Upper lobe of left lung (tissue), 6 donors: ENCODE data around the gene ZFR. TPM values are rescaled to one million over a fixed set of nuclear protein-coding genes. Genes with fewer than 3 reads are reported as not detected.

Source experiments
- ATAC-seq, 2 donors: fragments of 200-7000 bp; cut with Tn5 transposase; one replicate each; pipeline ENCODE4 v1.9.1; 2022; ENCODE audit warnings: mild to moderate bottlenecking in 2 of 2, moderate library complexity in 2 of 2; ENCODE audit not compliant: low FRiP score in 2 of 2
- DNase-seq, 2 donors: peaks; one replicate each; pipeline ENCODE4 v3.0.0-alpha.2; 2019 to 2020
- H3K27ac ChIP-seq, 4 donors: fragments of 200-600 bp; sonication (generic); one replicate each; pipeline ENCODE4 v1.5.1; 2016 to 2019
- H3K27me3 ChIP-seq, 4 donors: fragments of 200-600 bp; sonication (generic); one replicate each; pipeline ENCODE4 v1.5.1; 2017 to 2019
- H3K36me3 ChIP-seq, 4 donors: fragments of 200-600 bp; sonication (generic); one replicate each; pipeline ENCODE4 v1.5.1; 2016 to 2019
- H3K4me1 ChIP-seq, 4 donors: fragments of 200-600 bp; sonication (generic); one replicate each; pipeline ENCODE4 v1.5.1; 2018 to 2019
- H3K4me3 ChIP-seq, 4 donors: fragments of 200-600 bp; sonication (generic); one replicate each; pipeline ENCODE4 v1.5.1; 2017 to 2019; ENCODE audit warnings: mild to moderate bottlenecking in 2 of 4, moderate library complexity in 1 of 4
- H3K9me3 ChIP-seq, 4 donors: fragments of 200-600 bp; sonication (generic); one replicate each; pipeline ENCODE4 v1.5.1; 2018 to 2019
- CTCF ChIP-seq, 6 experiments: fragments of 450-650 bp in 4 of 6; fragments of 200-600 bp in 2 of 6; sonication (generic) in 2 of 6; IDR thresholded peaks; one replicate each; pipeline ENCODE4 v1.5.1; 2016 to 2019; ENCODE audit warnings: antibody characterized with exemption in 6 of 6
- EP300 ChIP-seq, 4 donors: sonication (generic); formaldehyde crosslinking; IDR thresholded peaks; one replicate each; pipeline ENCODE4 v1.5.1; 2017; ENCODE audit warnings: antibody characterized with exemption in 4 of 4, control low read depth in 2 of 4
- POLR2A ChIP-seq, 4 donors: fragments of 450-650 bp; IDR thresholded peaks; one replicate each; pipeline ENCODE4 v1.5.1; 2016 to 2017; ENCODE audit warnings: antibody characterized with exemption in 4 of 4, mild to moderate bottlenecking in 2 of 4
- POLR2AphosphoS5 ChIP-seq, 2 donors: sonication (generic); formaldehyde crosslinking; IDR thresholded peaks; one replicate each; pipeline ENCODE4 v1.5.1; 2017; ENCODE audit warnings: antibody characterized with exemption in 2 of 2
- WGBS, 2 donors: methylation state at CpG; one replicate each; pipeline ENCODE4 v1.1.5; 2017 to 2018; 5-methylcytosine and 5-hydroxymethylcytosine counted together
- total RNA-seq, 6 donors: library from RNA; depleted of rRNA in 4 of 6; stranded (reverse); fragments of >200 nt in 4 of 6; gene quantifications; one replicate each; pipeline versions ENCODE4 v1.1.0 to v1.2.1, GENCODE V29; 2016 to 2021
- donor health status: DM: no; HTN: no; CAD: no; lungs with moderate emphysema.
- donor health status: DM: no; HTN: yes; CAD: no; lungs with severe emphysema.

The ZFR gene
- total RNA-seq, 6 donors from 2014 or later: 33.8 to 85.1 (median 50.2) TPM

GRCh38 chr5:32428426-32428825, 16.1 kb downstream of the ZFR start:
- Histone ChIP-seq H3K27me3 (no peaks in the 10 kb centered on the region), H3K4me3 (no peak overlapping the region), H3K9me3 (peaks cover 0 to 8% (median 5%) of the 10 kb centered on the region in 4 donors), H3K36me3 (peaks cover 0 to 8% (median 0%) of the 10 kb centered on the region in 4 donors), H3K27ac (no peak overlapping the region), H3K4me1 (peaks cover 0 to 8% (median 6%) of the 10 kb centered on the region in 4 donors)
- TF ChIP-seq EP300 (IDR thresholded peaks at IDR 0.05) (no peak), CTCF (IDR thresholded peaks at IDR 0.05) (no peak), POLR2A (IDR thresholded peaks at IDR 0.05) (no peak), POLR2AphosphoS5 (IDR thresholded peaks at IDR 0.05) (no peak)
- WGBS, 2 donors: 73 to 84% methylated on average over 4 of the region's 4 CpGs
- DNase-seq (no peak), ATAC-seq (no peak)

GRCh38 chr5:32426440-32427151, 17.9 kb downstream of the ZFR start:
- no peak for DNase-seq
- Histone ChIP-seq H3K36me3 (peaks cover 0 to 8% (median 0%) of the 10 kb centered on the region in 4 donors), H3K4me3 (no peak overlapping the region), H3K4me1 (peaks cover 0 to 14% (median 11%) of the 10 kb centered on the region in 4 donors), H3K27me3 (no peaks in the 10 kb centered on the region), H3K9me3 (peaks cover 0 to 8% (median 5%) of the 10 kb centered on the region in 4 donors), H3K27ac (no peak overlapping the region)
- ATAC-seq: no peak
- TF ChIP-seq POLR2A (IDR thresholded peaks at IDR 0.05) (no peak), EP300 (IDR thresholded peaks at IDR 0.05) (no peak), CTCF (IDR thresholded peaks at IDR 0.05) (no peak)
- 96 to 97% methylated on average over 7 of the region's 7 CpGs for WGBS, 2 donors

GRCh38 chr5:32422697-32423096, 21.8 kb downstream of the ZFR start:
- no peak for ATAC-seq
- Histone ChIP-seq H3K9me3 (peaks cover 0 to 8% (median 5%) of the 10 kb centered on the region in 4 donors), H3K27ac (no peak overlapping the region), H3K4me3 (no peak overlapping the region), H3K27me3 (no peaks in the 10 kb centered on the region), H3K4me1 (peaks cover 3 to 15% (median 6%) of the 10 kb centered on the region in 4 donors), H3K36me3 (peaks cover 0 to 12% (median 4%) of the 10 kb centered on the region in 4 donors)
- no peak for DNase-seq
- 71 to 72% methylated on average over 4 of the region's 4 CpGs for WGBS, 2 donors
- TF ChIP-seq CTCF (IDR thresholded peaks at IDR 0.05): no peak
- TF ChIP-seq POLR2AphosphoS5 (IDR thresholded peaks at IDR 0.05): no peak
- no peak for TF ChIP-seq POLR2A (IDR thresholded peaks at IDR 0.05)
- TF ChIP-seq EP300 (IDR thresholded peaks at IDR 0.05): no peak

DNA sequence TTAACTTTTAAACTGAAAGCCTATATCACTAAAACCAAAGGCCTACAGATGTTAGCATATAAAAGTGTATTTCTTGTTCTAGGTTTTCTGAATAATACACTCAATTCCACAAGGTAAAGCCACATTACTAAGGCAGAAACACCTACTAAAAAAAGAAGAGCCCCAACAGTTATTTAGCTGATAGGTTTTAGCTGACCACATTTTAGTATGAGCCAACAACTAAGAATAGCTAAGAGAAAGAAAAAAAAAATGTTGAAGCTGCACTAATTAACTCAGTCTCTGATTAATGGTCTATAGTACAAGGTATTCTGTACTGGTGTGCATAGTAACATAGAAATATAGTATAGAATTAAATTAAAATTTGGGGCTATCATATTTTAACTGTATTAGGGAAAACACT, 23.5 kb downstream of the ZFR start:
- H3K27ac ChIP-seq: no peak overlapping the region
- ATAC-seq (no peak), DNase-seq (no peak)
- no peaks in the 10 kb centered on the region for H3K27me3 ChIP-seq
- TF ChIP-seq POLR2A (IDR thresholded peaks at IDR 0.05): no peak
- TF ChIP-seq EP300 (IDR thresholded peaks at IDR 0.05): no peak
- no peak for TF ChIP-seq CTCF (IDR thresholded peaks at IDR 0.05)
- no peak for TF ChIP-seq POLR2AphosphoS5 (IDR thresholded peaks at IDR 0.05)
- no peaks in the 10 kb centered on the region for H3K9me3 ChIP-seq
- H3K4me3 ChIP-seq: no peak overlapping the region
- H3K36me3 ChIP-seq: peaks cover 0 to 25% (median 5%) of the 10 kb centered on the region in 4 donors
- peaks cover 3 to 15% (median 6%) of the 10 kb centered on the region in 4 donors for H3K4me1 ChIP-seq

DNA sequence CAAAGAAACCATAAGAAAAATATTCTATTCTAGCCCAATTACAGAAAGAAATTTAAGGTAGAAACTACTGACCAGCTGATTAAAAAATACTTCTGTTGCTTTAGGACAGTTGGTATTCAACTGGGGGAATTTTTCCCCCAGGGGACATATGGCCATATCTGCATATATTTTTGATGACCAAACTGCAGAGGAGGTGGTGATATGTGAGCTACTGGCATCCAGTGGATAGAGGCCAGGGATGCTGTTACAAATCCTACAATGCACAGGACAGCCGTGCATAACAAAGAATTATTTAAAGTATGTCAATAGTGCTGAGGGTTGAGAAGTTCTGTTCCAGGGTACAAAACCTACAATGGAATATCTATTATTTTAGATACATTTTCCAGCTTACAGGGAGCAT, 24.0 kb downstream of the ZFR start:
- no peak for DNase-seq
- peaks cover 3 to 15% (median 6%) of the 10 kb centered on the region in 4 donors for H3K4me1 ChIP-seq
- TF ChIP-seq CTCF (IDR thresholded peaks at IDR 0.05) (no peak), POLR2AphosphoS5 (IDR thresholded peaks at IDR 0.05) (no peak), EP300 (IDR thresholded peaks at IDR 0.05) (no peak), POLR2A (IDR thresholded peaks at IDR 0.05) (no peak)
- no peaks in the 10 kb centered on the region for H3K27me3 ChIP-seq
- 73 to 79% methylated on average over 1 of the region's 1 CpG for WGBS, 2 donors
- H3K27ac ChIP-seq: no peak overlapping the region
- no peaks in the 10 kb centered on the region for H3K9me3 ChIP-seq
- H3K36me3 ChIP-seq: peaks cover 0 to 30% (median 5%) of the 10 kb centered on the region in 4 donors
- no peak overlapping the region for H3K4me3 ChIP-seq
- no peak for ATAC-seq
